Stimulated activated CD4-positive, alpha-beta T cell treated with anti-CD3 and anti-CD28 coated beads, Interleukin-15, amount 100 ng/mL, for 24 hours (primary cell): Measurements from ENCODE around the gene DNASE1L2.
"Not testable (repeated sequence)": the region's sequence is repeated elsewhere in the genome, so short reads cannot be mapped to it uniquely, and the experiment has no call there.

Experiments used
- DNase-seq: peaks from one replicate; pipeline ENCODE4 v3.0.0-alpha.2; 2020

The DNASE1L2 gene

GRCh38 chr16:2226245-2226793 lies 9.9 kb upstream of the DNASE1L2 start:
- DNase-seq = no peak

- no peak for DNase-seq
Measured at GRCh38 chr16:2226918-2227317, 9.3 kb upstream of the DNASE1L2 start.

- no peak for DNase-seq
Measured at GRCh38 chr16:2228161-2228824, 8.0 kb upstream of the DNASE1L2 start.

- no peak for DNase-seq
Measured at GRCh38 chr16:2229091-2229490, 7.2 kb upstream of the DNASE1L2 start.

GRCh38 chr16:2229632-2230250 lies 6.5 kb upstream of the DNASE1L2 start:
- DNase-seq = no peak

GRCh38 chr16:2230376-2230775 lies 5.9 kb upstream of the DNASE1L2 start:
- DNase-seq = no peak

GRCh38 chr16:2231016-2231931 lies 5.0 kb upstream of the DNASE1L2 start:
- no peak for DNase-seq

- no peak for DNase-seq
Measured at GRCh38 chr16:2232094-2232990, 3.9 kb upstream of the DNASE1L2 start.

- no peak for DNase-seq
Measured at GRCh38 chr16:2233046-2233775, 3.0 kb upstream of the DNASE1L2 start.

GRCh38 chr16:2233872-2234812 lies 2.1 kb upstream of the DNASE1L2 start:
- no peak for DNase-seq

GRCh38 chr16:2234813-2235170 lies 1.5 kb upstream of the DNASE1L2 start:
- no peak for DNase-seq

- DNase-seq = no peak
Measured at GRCh38 chr16:2235234-2235651, 1.0 kb upstream of the DNASE1L2 start.

- no peak for DNase-seq
Measured at GRCh38 chr16:2235695-2236336, 428 bp upstream of the DNASE1L2 start.

GRCh38 chr16:2237102-2237482 lies 848 bp downstream of the DNASE1L2 start:
- no peak for DNase-seq

GRCh38 chr16:2237493-2238149 lies 1.4 kb downstream of the DNASE1L2 start:
- no peak for DNase-seq

- DNase-seq = no peak
Measured at GRCh38 chr16:2238150-2238837, 2.0 kb downstream of the DNASE1L2 start.

GRCh38 chr16:2238838-2239675 lies 2.8 kb downstream of the DNASE1L2 start:
- DNase-seq = no peak

- DNase-seq = not testable (repeated sequence)
Measured at GRCh38 chr16:2240331-2240730, 4.1 kb downstream of the DNASE1L2 start.
